ENCODE results near the gene TIGIT.

The TIGIT gene

DNA sequence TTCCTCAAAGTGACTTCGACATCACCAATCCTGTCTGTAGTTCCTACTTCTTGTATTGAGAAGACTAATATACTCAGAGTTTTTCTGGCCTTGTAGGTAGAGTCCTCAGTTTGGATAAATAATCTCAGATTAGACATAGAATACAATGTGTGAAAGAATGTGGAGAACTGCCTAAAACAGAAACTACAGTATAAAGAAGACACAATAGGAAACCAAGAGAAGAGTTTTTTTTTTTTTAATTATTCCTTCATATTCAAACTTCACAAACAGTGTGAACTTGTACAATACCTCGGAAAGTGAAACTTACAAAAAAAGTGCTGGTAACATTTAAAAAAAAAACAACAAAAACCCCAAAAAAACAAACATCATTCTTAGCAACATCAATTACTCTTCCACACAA, 20.5 kb downstream of the TIGIT start:
- DNase-seq: no peak

- no peak for DNase-seq
Observed at GRCh38 chr3:114318295-114318694, 24.5 kb downstream of the TIGIT start.

GRCh38 chr3:114319453-114319852, 25.6 kb downstream of the TIGIT start:
- DNase-seq: no peak

GRCh38 chr3:114320246-114320645, 26.4 kb downstream of the TIGIT start:
- DNase-seq: no peak

DNA sequence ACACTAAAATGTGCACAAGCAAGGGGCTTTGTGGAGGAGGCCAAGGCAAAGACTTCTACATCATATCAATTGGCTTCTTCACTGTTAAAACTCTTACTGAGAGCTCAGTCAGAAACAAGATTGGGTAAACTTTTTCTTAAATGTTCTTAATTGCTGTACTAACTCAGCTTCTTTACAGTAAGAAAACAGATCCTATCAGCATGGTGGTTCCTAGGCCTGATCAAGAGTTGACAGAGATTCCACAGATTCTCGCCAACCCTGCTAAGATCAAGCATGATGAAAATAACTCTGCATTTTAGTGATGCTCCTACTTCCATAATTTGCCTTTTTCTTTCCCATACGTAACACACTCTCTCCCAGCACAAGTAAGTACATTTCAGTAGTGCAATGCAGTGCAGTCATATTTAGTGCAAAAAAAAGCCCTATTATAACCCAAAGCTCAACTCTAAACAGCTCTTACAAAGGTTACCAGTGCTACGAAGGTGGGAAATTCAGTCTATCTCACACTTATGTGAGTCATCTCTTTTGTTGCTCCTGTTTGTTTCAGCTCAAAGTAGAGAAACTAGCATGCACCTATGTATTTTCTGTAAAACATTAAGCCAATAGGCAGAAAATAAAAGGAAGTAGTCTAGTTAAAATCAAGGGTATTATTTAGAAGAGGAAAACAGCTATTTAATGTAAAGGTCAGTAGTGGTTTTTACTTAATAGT, 29.9 kb downstream of the TIGIT start:
- DNase-seq: no peak

DNA sequence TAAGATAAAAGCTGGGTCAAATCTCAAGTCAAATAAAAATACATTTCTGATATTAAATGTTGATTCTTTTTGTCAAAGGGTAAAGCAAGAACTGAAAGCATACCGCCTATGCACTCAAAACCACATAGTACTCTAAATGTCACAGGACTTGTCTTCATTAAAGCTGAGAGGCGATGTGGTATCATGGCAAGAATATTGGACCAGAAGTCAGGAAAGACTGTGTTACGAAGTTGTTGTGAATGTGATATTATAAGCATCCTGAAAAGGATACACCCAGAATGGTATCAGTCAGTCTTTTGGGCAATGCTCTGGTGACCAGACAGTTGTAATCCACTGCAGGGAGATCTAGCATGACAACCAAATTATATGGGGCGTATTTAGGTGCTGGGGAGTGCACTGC, 33.8 kb downstream of the TIGIT start:
- DNase-seq: no peak

DNA sequence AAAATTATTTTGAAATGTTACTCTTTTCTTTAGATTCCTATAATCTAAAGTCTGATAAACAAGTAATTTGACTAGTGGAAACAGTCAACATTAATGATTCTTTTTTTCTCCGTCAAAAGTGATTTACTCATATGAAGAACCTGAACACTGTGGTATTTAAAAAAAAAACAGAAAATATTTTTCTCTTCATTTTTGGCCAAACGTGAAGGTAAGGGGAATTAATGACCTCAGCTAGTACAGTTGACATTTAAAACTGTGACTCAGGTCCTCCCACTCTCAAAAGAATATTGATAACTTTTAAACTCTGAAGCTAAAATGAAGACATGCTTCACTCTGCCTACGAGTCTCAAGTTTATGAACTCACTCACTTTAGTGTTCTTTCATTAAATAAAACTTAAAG, 34.5 kb downstream of the TIGIT start:
- no peak for DNase-seq

- DNase-seq: no peak
Observed at GRCh38 chr3:114329823-114330222, 36.0 kb downstream of the TIGIT start.

GRCh38 chr3:114331007-114331406, 37.2 kb downstream of the TIGIT start:
- DNase-seq: no peak

DNA sequence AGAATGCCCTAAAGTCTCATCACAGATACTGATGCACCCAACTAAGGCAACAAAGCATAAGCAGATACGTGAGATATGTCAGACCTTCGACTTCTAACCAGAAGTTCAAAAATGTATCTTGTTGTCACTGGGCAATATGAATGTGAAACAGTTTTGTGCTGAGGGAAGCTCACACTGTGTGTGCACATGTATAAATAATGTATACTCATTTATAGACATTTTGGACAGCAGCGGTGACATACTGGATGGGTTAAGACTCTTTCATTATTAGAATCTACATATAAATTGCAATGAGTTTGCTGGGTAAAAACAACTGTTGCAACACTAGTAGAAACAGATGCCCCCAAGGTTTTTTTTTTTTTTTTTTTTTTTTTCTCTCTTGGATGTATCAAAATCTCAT, 37.9 kb downstream of the TIGIT start:
- no peak for DNase-seq

GRCh38 chr3:114332342-114333179, 38.7 kb downstream of the TIGIT start:
- no peak for DNase-seq

GRCh38 chr3:114333180-114333922, 39.5 kb downstream of the TIGIT start:
- DNase-seq: no peak

DNA sequence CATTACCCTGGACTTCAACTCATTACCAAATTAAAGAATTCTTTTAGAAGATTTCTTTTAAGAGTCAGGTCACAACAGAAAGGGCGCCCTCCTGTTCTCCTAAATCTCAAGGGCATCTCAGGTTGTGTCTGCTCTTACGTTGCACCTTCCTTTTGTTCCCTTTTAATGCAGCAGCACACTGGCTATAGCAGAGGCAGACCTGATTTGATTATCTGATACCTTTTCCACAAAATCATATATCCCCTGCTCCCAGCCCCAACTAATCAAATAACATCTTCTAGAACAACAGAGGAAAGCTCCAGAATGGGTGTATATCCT, 40.1 kb downstream of the TIGIT start:
- no peak for DNase-seq

- no peak for DNase-seq
Observed at GRCh38 chr3:114336122-114336697, 42.4 kb downstream of the TIGIT start.

GRCh38 chr3:114336857-114337256, 43.0 kb downstream of the TIGIT start:
- no peak for DNase-seq

- no peak for DNase-seq
Observed at GRCh38 chr3:114338651-114339357, 45.0 kb downstream of the TIGIT start.

GRCh38 chr3:114344492-114344891, 50.7 kb downstream of the TIGIT start:
- no peak for DNase-seq

DNA sequence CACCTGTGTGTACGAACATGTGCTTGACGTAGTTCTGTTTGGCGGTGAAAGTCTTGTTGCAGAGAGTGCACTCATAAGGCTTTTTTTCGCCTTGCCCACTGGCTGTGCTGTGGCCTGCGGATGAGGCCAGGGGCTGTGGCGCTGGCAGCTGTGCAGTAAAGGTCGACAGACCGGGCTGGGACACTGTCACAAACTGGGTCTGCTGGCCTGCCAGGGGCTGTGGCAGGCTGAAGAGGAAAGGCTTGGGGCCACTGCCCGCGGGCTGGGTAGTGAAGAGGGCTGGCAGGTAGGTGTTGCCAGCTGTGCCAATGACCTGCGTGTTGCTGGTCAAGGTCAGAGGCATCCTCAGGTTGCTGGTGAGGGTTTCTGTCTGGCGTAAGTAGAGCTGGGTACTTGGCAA, 56.4 kb downstream of the TIGIT start:
- no peak for DNase-seq

DNA sequence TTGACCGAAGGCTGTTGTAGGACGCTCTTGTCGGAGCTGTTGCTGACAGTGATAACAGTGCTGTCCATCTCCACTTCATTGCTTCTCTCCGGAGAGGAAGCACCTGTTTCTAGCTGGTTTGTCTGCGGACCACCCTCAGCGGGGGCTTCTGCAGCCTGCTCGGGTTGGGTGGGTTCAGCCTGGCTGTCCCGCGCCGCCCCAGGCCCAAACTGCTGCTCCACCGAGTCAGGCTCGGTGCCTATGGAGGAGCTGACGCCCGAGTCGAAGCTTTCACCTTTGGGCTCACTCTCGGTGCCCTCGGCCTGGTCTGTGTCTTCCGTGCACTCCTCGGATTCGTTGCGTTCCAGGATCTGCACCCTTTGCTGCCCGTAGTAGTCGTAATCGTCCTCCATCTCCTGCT, 56.9 kb downstream of the TIGIT start:
- no peak for DNase-seq

- DNase-seq: no peak
Observed at GRCh38 chr3:114351123-114351821, 57.4 kb downstream of the TIGIT start.

- DNase-seq: no peak
Observed at GRCh38 chr3:114351822-114352145, 58.0 kb downstream of the TIGIT start.

DNA sequence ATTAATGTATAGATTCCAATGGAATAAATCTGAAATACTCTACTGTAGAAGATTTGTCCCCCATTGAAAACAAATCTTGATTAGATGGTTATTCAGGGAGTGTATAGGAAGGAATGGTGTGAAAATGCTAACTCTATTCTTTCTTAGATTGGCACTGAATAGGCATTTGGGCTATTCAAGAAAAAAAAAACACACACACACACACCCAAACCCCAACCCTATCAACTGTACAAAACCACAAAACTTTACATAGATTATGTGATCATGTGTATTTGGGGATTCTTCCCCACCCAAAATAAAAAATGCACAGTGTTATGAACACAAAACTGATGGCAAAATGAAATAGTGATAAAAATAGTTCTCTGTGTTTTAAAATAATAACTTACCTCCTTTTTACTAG, 61.8 kb downstream of the TIGIT start:
- no peak for DNase-seq
